ENCODE measurements around the gene ZSWIM6.

- TF ChIP-seq CTCF (IDR thresholded peaks at IDR 0.05), result no peak
- TF ChIP-seq POLR2AphosphoS5 (IDR thresholded peaks at IDR 0.05), result peak in 2 of 3 donors; percentile 30
- TF ChIP-seq EP300 (IDR thresholded peaks at IDR 0.05; ENCODE audit: low read depth), result no peak
Observed at GRCh38 chr5:61333321-61333953, 1.4 kb downstream of the ZSWIM6 start.

Measured in transverse colon (tissue), 4 donors.